Measurements from ENCODE around the gene GALNT14. TPM values are rescaled to one million over a fixed set of nuclear protein-coding genes. Genes with fewer than 3 reads are reported as not detected.

Gene GALNT14
- total RNA-seq, 1 experiment from 2014 or later: 6.0 TPM

DNA sequence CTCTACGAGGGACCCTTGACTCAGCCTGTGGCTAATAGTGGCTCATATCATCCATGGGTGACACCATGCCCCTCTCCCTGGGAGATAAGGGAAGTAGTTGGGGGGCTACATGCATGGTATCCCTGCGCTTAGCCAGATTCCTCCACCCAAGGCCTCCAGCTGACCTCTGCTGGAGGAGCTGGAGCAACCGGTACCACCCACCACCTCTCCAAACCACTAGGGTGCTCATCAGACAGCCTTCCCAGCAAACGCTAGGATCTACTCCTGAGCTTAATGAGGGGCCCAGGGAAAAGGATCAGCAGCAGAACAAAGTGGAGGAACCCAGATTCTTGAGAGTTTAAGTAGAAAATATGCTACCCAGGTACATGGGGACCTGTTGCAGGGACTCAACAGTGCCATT is 255.1 kb downstream of the GALNT14 start (continued):
- TF ChIP-seq, protein P1, sequence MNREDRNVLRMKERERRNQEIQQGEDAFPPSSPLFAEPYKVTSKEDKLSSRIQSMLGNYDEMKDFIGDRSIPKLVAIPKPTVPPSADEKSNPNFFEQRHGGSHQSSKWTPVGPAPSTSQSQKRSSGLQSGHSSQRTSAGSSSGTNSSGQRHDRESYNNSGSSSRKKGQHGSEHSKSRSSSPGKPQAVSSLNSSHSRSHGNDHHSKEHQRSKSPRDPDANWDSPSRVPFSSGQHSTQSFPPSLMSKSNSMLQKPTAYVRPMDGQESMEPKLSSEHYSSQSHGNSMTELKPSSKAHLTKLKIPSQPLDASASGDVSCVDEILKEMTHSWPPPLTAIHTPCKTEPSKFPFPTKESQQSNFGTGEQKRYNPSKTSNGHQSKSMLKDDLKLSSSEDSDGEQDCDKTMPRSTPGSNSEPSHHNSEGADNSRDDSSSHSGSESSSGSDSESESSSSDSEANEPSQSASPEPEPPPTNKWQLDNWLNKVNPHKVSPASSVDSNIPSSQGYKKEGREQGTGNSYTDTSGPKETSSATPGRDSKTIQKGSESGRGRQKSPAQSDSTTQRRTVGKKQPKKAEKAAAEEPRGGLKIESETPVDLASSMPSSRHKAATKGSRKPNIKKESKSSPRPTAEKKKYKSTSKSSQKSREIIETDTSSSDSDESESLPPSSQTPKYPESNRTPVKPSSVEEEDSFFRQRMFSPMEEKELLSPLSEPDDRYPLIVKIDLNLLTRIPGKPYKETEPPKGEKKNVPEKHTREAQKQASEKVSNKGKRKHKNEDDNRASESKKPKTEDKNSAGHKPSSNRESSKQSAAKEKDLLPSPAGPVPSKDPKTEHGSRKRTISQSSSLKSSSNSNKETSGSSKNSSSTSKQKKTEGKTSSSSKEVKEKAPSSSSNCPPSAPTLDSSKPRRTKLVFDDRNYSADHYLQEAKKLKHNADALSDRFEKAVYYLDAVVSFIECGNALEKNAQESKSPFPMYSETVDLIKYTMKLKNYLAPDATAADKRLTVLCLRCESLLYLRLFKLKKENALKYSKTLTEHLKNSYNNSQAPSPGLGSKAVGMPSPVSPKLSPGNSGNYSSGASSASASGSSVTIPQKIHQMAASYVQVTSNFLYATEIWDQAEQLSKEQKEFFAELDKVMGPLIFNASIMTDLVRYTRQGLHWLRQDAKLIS (CRISPR knock-in tag; IDR thresholded peaks at IDR 0.05; ENCODE audit: borderline replicate concordance): no peak

DNA sequence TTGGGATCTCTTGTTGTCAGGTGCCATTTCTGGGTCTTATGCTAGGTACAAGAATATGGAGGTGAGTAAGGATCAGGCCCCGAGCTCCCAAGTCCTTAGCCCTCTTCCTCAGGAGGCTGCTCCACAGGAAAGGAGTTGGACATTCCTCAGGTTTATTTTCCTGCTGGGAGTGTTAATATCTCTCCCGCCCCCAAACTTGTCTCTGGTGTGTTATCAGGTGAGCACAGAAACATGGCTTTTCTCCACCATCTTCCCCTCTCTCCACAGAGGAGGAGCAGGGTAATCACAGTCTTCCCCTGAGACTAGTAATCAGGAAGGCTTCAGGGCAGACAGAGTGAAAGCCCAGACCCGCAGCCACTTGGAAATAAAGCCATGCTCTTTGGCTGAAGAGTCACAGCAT is 257.7 kb downstream of the GALNT14 start:
- POLR2A ChIA-PET: no interaction called here
- DNase-seq (ENCODE audit: low spot score): no peak

DNA sequence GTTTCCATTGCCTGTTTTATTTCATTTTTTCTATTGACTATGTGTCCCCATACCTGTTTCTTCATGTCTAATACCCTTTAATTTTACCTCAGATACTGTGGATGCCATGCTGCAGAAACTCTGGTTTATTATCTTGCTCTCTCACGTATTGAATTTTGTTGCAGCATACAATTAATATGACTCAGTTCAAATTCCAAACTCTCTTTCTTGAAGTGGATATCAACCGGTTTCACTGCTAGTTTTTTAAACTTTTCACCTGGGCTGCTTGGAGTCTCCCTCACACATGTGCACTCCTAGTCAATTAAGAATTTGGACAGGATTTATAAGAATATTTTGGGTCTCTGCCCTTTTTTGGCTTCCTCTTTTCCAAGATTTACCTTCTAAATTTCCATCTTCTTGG is 260.4 kb downstream of the GALNT14 start:
- CTCF ChIA-PET: interaction anchor here (1.5 kb wide), 1 partner anchor 166 kb away, joined by 4 read pairs; no protein-coding TSS in a partner anchor
- Mint-ChIP-seq H3K4me1 (peaks cover 1% of the 10 kb centered on the region), H3K4me3 (no peak overlapping the region), H3K9me3 (peaks cover 32% of the 10 kb centered on the region), H3K27ac (no peak overlapping the region), H3K27me3 (ENCODE audit: low read depth) (no peaks in the 10 kb centered on the region), H3K36me3 (peaks cover 11% of the 10 kb centered on the region)
- no peak for ATAC-seq
- POLR2A ChIA-PET: no interaction called here
- DNase-seq (ENCODE audit: low spot score): no peak
- TF ChIP-seq, protein P2, sequence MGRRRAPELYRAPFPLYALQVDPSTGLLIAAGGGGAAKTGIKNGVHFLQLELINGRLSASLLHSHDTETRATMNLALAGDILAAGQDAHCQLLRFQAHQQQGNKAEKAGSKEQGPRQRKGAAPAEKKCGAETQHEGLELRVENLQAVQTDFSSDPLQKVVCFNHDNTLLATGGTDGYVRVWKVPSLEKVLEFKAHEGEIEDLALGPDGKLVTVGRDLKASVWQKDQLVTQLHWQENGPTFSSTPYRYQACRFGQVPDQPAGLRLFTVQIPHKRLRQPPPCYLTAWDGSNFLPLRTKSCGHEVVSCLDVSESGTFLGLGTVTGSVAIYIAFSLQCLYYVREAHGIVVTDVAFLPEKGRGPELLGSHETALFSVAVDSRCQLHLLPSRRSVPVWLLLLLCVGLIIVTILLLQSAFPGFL (CRISPR knock-in tag; IDR thresholded peaks at IDR 0.05; ENCODE audit: borderline replicate concordance): no peak
- TF ChIP-seq CBFB (CRISPR knock-in tag; IDR thresholded peaks at IDR 0.05; ENCODE audit: low read depth): no peak
- TF ChIP-seq, protein P3, sequence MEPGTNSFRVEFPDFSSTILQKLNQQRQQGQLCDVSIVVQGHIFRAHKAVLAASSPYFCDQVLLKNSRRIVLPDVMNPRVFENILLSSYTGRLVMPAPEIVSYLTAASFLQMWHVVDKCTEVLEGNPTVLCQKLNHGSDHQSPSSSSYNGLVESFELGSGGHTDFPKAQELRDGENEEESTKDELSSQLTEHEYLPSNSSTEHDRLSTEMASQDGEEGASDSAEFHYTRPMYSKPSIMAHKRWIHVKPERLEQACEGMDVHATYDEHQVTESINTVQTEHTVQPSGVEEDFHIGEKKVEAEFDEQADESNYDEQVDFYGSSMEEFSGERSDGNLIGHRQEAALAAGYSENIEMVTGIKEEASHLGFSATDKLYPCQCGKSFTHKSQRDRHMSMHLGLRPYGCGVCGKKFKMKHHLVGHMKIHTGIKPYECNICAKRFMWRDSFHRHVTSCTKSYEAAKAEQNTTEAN (CRISPR knock-in tag; IDR thresholded peaks at IDR 0.05): no peak
- TF ChIP-seq, protein P4, sequence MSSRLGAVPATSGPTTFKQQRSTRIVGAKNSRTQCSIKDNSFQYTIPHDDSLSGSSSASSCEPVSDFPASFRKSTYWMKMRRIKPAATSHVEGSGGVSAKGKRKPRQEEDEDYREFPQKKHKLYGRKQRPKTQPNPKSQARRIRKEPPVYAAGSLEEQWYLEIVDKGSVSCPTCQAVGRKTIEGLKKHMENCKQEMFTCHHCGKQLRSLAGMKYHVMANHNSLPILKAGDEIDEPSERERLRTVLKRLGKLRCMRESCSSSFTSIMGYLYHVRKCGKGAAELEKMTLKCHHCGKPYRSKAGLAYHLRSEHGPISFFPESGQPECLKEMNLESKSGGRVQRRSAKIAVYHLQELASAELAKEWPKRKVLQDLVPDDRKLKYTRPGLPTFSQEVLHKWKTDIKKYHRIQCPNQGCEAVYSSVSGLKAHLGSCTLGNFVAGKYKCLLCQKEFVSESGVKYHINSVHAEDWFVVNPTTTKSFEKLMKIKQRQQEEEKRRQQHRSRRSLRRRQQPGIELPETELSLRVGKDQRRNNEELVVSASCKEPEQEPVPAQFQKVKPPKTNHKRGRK (CRISPR knock-in tag; IDR thresholded peaks at IDR 0.05; ENCODE audit: borderline replicate concordance): no peak
- no peak for TF ChIP-seq GRHL2 (CRISPR knock-in tag; IDR thresholded peaks at IDR 0.05; ENCODE audit: insufficient replicate concordance, severe bottlenecking)
- no peak for TF ChIP-seq SP1 (CRISPR knock-in tag; conservative IDR thresholded peaks at IDR 0.05)
- TF ChIP-seq, protein P5, sequence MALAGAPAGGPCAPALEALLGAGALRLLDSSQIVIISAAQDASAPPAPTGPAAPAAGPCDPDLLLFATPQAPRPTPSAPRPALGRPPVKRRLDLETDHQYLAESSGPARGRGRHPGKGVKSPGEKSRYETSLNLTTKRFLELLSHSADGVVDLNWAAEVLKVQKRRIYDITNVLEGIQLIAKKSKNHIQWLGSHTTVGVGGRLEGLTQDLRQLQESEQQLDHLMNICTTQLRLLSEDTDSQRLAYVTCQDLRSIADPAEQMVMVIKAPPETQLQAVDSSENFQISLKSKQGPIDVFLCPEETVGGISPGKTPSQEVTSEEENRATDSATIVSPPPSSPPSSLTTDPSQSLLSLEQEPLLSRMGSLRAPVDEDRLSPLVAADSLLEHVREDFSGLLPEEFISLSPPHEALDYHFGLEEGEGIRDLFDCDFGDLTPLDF (CRISPR knock-in tag; IDR thresholded peaks at IDR 0.05): no peak
- TF ChIP-seq, protein P6, sequence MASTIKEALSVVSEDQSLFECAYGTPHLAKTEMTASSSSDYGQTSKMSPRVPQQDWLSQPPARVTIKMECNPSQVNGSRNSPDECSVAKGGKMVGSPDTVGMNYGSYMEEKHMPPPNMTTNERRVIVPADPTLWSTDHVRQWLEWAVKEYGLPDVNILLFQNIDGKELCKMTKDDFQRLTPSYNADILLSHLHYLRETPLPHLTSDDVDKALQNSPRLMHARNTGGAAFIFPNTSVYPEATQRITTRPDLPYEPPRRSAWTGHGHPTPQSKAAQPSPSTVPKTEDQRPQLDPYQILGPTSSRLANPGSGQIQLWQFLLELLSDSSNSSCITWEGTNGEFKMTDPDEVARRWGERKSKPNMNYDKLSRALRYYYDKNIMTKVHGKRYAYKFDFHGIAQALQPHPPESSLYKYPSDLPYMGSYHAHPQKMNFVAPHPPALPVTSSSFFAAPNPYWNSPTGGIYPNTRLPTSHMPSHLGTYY (CRISPR knock-in tag; IDR thresholded peaks at IDR 0.05): no peak
- TF ChIP-seq EMX1 (CRISPR knock-in tag; IDR thresholded peaks at IDR 0.05): no peak
- TF ChIP-seq ETV6 (CRISPR knock-in tag; IDR thresholded peaks at IDR 0.05): no peak
- TF ChIP-seq, protein P7, sequence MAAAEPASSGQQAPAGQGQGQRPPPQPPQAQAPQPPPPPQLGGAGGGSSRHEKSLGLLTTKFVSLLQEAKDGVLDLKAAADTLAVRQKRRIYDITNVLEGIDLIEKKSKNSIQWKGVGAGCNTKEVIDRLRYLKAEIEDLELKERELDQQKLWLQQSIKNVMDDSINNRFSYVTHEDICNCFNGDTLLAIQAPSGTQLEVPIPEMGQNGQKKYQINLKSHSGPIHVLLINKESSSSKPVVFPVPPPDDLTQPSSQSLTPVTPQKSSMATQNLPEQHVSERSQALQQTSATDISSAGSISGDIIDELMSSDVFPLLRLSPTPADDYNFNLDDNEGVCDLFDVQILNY (CRISPR knock-in tag; IDR thresholded peaks at IDR 0.05): no peak
- no peak for TF ChIP-seq ELF4 (CRISPR knock-in tag; IDR thresholded peaks at IDR 0.05; ENCODE audit: low read depth)
- TF ChIP-seq RELA (CRISPR knock-in tag; IDR thresholded peaks at IDR 0.05; ENCODE audit: borderline replicate concordance): no peak
- TF ChIP-seq CREM (CRISPR knock-in tag; IDR thresholded peaks at IDR 0.05): no peak
- TF ChIP-seq GABPB1 (CRISPR knock-in tag; IDR thresholded peaks at IDR 0.05): no peak
- TF ChIP-seq JAZF1 (CRISPR knock-in tag; IDR thresholded peaks at IDR 0.05): no peak

More for the DNA sequence above, 257.7 kb downstream of the GALNT14 start:
- no peak for ATAC-seq
- H3K9me3 Mint-ChIP-seq: peaks cover 20% of the 10 kb centered on the region
- CTCF ChIA-PET: interaction anchor here (1.2 to 4.3 kb wide), 3 partner anchors 17 to 169 kb away, joined by 3 to 21 read pairs (median 18); no protein-coding TSS in a partner anchor
- H3K27me3 Mint-ChIP-seq (ENCODE audit: low read depth): peaks cover 8% of the 10 kb centered on the region
- H3K4me3 Mint-ChIP-seq: no peak overlapping the region
- no peak overlapping the region for H3K27ac Mint-ChIP-seq
- TF ChIP-seq, protein P8, sequence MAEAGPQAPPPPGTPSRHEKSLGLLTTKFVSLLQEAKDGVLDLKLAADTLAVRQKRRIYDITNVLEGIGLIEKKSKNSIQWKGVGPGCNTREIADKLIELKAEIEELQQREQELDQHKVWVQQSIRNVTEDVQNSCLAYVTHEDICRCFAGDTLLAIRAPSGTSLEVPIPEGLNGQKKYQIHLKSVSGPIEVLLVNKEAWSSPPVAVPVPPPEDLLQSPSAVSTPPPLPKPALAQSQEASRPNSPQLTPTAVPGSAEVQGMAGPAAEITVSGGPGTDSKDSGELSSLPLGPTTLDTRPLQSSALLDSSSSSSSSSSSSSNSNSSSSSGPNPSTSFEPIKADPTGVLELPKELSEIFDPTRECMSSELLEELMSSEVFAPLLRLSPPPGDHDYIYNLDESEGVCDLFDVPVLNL (CRISPR knock-in tag; IDR thresholded peaks at IDR 0.05; ENCODE audit: borderline replicate concordance, low read depth): no peak
- peaks cover 6% of the 10 kb centered on the region for H3K36me3 Mint-ChIP-seq
- H3K4me1 Mint-ChIP-seq: peaks cover 23% of the 10 kb centered on the region
